Esophagus muscularis mucosa (tissue), 4 donors: ENCODE results near the gene SYT5.

ENCODE experiments used
- CTCF ChIP-seq, 3 experiments: fragments of 200-600 bp in 2 of 3; fragments of 450-650 bp in 1 of 3; sonication (generic) in 2 of 3; IDR thresholded peaks; one replicate each; pipeline ENCODE4 v1.5.1; 2017 to 2019; ENCODE audit warnings: antibody characterized with exemption in 3 of 3, mild to moderate bottlenecking in 2 of 3, moderate library complexity in 1 of 3
- EP300 ChIP-seq: sonication (generic); formaldehyde crosslinking; IDR thresholded peaks from one replicate; pipeline ENCODE4 v1.6.1; 2017; ENCODE audit warnings: antibody characterized with exemption
- POLR2A ChIP-seq: fragments of 450-650 bp; IDR thresholded peaks from one replicate; pipeline ENCODE4 v1.6.1; 2017; ENCODE audit warnings: antibody characterized with exemption, moderate library complexity, mild to moderate bottlenecking, low read depth

- no peak for TF ChIP-seq CTCF (IDR thresholded peaks at IDR 0.05)
- no peak for TF ChIP-seq EP300
- no peak for TF ChIP-seq POLR2A
These were observed 29.8 kb upstream of the SYT5 start for GRCh38 chr19:55209693-55210472.
